GM23338 (cell line): ENCODE measurements around the gene STAU1.
"Not testable (repeated sequence)": the region's sequence is repeated elsewhere in the genome, so short reads cannot be mapped to it uniquely, and the experiment has no call there.

Source experiments
- CREB1 ChIP-seq: fragments of 250-450 bp; sonication (Bioruptor Pico); IDR thresholded peaks from 2 replicates; pipeline ENCODE4 v1.5.0; 2020; ENCODE audit warnings: low read depth, mild to moderate bottlenecking, moderate library complexity
- CTCF ChIP-seq, 2 experiments: fragments of 200-600 bp in 1 of 2; sonication (generic) in 1 of 2; conservative IDR thresholded peaks; 2 replicates each; pipeline versions ENCODE4 v1.5.1 to v1.6.1; 2016 to 2017; ENCODE audit warnings: antibody characterized with exemption in 2 of 2, low read depth in 2 of 2, mild to moderate bottlenecking in 2 of 2, moderate library complexity in 1 of 2
- ETS1 ChIP-seq: IDR thresholded peaks from 2 replicates; pipeline ENCODE4 v1.6.1; 2016; ENCODE audit warnings: antibody characterized with exemption
- EZH2 ChIP-seq: fragments of 200-600 bp; sonication (generic); IDR thresholded peaks from one replicate; pipeline ENCODE4 v1.8.0; 2017; ENCODE audit warnings: antibody characterized with exemption, mild to moderate bottlenecking, low read depth; ENCODE audit not compliant: unreplicated experiment
- EZH2phosphoT487 ChIP-seq: fragments of 200-600 bp; sonication (generic); IDR thresholded peaks from one replicate; pipeline ENCODE4 v1.8.1; 2018; ENCODE audit warnings: antibody characterized with exemption; ENCODE audit not compliant: unreplicated experiment
- JUNB ChIP-seq: IDR thresholded peaks from one replicate; pipeline ENCODE4 v1.6.1; 2016; ENCODE audit warnings: antibody characterized with exemption; ENCODE audit not compliant: unreplicated experiment
- NANOG ChIP-seq: IDR thresholded peaks from 2 replicates; pipeline ENCODE4 v1.6.1; 2016; ENCODE audit warnings: antibody characterized with exemption, borderline replicate concordance
- POLR2AphosphoS5 ChIP-seq: IDR thresholded peaks from 2 replicates; pipeline ENCODE4 v1.6.1; 2016; ENCODE audit warnings: antibody characterized with exemption, low read depth
- REST ChIP-seq: IDR thresholded peaks from one replicate; pipeline ENCODE4 v1.6.1; 2018; ENCODE audit warnings: antibody characterized with exemption; ENCODE audit not compliant: unreplicated experiment
- ZNF114 ChIP-seq: fragments of 250-450 bp; sonication (Bioruptor Pico); IDR thresholded peaks from 2 replicates; pipeline ENCODE4 v1.5.0; 2020; ENCODE audit warnings: mild to moderate bottlenecking, moderate library complexity
- ZNF331 ChIP-seq: fragments of 250-450 bp; sonication (Bioruptor Pico); IDR thresholded peaks from 2 replicates; pipeline ENCODE4 v1.5.0; 2020; ENCODE audit warnings: low read depth, mild to moderate bottlenecking, moderate library complexity

GRCh38 chr20:49134797-49135196 is 53.3 kb downstream of the STAU1 start:
- not testable (repeated sequence) for TF ChIP-seq POLR2AphosphoS5; EZH2phosphoT487; CTCF (conservative IDR thresholded peaks at IDR 0.05; ENCODE audit: low read depth in 2 of 2); EZH2; JUNB; REST; CREB1; ETS1; NANOG; ZNF331; ZNF114 (CRISPR knock-in tag)
